Fibroblast of villous mesenchyme (primary cell): ENCODE measurements around the gene PDZD2. TPM values are rescaled to one million over a fixed set of nuclear protein-coding genes. Genes with fewer than 3 reads are reported as not detected.

Source experiments
- DNase-seq: peaks from one replicate; pipeline ENCODE4 v3.0.0-alpha.2; 2010; ENCODE audit warnings: low read depth
- H3K4me3 ChIP-seq: 2 replicates; pipeline ENCODE4 v1.5.1; 2011; ENCODE audit warnings: low read depth, mild to moderate bottlenecking, low read length
- total RNA-seq: library from RNA; depleted of rRNA; stranded (reverse); fragments of >200 nt; gene quantifications from 2 replicates; pipeline ENCODE4 v1.2.3, GENCODE V29; 2012
- TF ChIP-seq, protein P1 (sequence below): IDR thresholded peaks from 2 replicates; pipeline ENCODE4 v1.5.1; 2012; ENCODE audit warnings: low read depth, mild to moderate bottlenecking, low read length; ENCODE audit not compliant: insufficient read depth

The PDZD2 gene
- total RNA-seq, 1 donor: 2.6 TPM

DNA sequence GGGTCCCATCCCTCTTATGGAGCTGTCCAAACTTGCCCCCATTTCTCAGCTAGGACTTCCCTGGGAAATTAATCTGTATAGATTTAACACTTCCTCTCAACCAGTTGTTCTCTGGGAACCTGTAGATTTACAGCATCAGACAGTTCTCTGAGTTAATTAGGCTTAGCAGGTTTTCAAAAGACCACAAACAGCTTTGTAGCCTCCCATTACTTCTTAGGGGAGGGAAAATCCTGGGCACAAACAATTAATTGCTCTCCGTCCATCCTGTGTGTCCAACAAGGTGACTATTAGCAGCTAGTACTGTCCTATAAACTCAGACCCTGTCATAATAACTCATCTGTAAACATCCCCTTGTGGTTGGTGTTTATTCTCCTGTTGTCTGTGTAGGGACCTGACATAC lies 337.2 kb downstream of the PDZD2 start:
- TF ChIP-seq, protein P1, sequence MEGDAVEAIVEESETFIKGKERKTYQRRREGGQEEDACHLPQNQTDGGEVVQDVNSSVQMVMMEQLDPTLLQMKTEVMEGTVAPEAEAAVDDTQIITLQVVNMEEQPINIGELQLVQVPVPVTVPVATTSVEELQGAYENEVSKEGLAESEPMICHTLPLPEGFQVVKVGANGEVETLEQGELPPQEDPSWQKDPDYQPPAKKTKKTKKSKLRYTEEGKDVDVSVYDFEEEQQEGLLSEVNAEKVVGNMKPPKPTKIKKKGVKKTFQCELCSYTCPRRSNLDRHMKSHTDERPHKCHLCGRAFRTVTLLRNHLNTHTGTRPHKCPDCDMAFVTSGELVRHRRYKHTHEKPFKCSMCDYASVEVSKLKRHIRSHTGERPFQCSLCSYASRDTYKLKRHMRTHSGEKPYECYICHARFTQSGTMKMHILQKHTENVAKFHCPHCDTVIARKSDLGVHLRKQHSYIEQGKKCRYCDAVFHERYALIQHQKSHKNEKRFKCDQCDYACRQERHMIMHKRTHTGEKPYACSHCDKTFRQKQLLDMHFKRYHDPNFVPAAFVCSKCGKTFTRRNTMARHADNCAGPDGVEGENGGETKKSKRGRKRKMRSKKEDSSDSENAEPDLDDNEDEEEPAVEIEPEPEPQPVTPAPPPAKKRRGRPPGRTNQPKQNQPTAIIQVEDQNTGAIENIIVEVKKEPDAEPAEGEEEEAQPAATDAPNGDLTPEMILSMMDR: no peak
- DNase-seq: no peak
- no peak overlapping the region for H3K4me3 ChIP-seq

DNA sequence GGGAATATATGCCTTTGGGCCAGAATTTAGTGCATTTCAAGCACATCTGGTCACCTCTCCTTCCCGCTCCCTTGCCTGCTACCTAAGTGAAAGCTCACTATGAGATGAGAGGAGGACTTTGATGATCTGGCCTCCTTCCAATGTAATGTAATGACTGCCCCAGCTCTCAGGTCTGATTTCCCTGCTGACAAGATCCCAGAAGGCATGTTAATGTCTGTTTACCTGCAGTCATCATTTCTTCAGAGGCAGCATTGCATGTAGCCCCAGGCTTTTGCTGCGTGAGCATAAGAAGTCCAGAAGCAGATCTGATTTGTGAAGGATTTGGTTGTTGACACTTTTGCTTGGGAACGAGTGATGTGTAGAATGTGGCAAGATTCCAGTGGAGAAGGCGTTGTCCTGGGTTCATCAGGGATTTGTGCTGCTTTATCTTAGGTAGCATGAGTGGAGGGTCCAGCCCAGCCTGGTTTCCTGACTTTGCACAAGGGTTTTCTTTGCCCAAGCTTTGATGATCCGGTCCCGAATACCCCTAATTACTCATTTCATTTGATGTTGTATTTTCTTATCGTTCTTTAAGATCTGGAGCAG lies 342.5 kb downstream of the PDZD2 start:
- no peak overlapping the region for H3K4me3 ChIP-seq
- DNase-seq: no peak
- TF ChIP-seq, protein P1: no peak

DNA sequence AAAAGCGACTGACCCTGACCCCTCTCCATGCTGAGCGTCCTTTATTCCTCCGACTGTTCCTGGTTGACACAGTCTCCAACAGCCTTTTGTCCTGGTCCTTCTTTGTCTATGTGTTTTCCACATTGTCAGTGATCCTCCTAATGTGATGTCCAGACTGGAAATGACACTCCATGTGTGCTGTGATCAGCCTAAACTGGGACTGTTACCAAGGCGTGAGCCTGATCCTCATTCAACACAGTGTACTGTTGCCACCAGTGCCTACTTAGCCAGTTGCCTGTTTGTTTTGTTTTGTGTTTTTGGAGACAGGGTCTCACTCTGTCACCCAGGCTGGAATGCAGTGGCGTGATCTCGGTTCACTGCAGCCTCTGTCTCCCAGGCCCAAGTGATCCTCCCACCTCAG lies 343.1 kb downstream of the PDZD2 start:
- no peak for DNase-seq
- no peak overlapping the region for H3K4me3 ChIP-seq
- TF ChIP-seq, protein P1: no peak

DNA sequence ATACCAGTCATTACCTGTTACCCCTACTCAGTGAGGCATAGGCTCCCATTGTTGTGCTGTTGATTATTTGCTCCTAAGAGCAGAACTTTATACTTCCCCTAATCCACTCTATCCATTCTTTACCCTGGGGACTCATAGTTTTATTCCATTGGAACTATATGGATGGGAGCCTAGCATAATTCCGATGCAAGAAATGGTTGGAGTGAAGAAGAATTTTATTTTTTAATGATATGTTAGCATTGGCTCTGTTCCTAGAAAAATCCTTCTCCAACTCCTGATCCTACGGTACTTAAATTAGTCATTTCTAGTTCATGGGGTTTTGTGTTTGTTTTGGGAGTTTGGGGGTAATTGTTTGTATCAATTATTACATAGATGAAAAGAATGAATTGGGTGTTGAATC lies 343.7 kb downstream of the PDZD2 start:
- no peak for DNase-seq
- H3K4me3 ChIP-seq: no peak overlapping the region
- TF ChIP-seq, protein P1: no peak

DNA sequence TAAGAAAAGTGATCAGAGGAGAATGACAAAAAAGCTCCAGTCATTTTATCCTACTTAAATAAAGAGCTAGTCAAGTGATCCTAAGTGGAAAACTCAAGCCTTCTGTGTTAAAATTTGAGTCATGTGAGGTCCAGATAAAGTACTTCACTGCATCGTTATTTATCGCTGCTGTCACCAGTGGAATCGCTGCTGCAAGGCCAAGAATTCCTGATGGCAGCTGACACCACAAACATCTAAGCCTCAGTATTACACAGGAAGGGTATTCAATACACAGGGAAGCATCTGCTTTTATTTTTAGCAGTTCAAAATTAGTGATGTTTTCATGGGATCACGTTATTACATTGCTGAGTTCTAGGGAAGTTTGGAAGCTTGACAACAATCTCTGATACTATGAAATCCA lies 344.9 kb downstream of the PDZD2 start:
- peak; percentile 72 for DNase-seq
- TF ChIP-seq, protein P1: no peak
- no peak overlapping the region for H3K4me3 ChIP-seq

DNA sequence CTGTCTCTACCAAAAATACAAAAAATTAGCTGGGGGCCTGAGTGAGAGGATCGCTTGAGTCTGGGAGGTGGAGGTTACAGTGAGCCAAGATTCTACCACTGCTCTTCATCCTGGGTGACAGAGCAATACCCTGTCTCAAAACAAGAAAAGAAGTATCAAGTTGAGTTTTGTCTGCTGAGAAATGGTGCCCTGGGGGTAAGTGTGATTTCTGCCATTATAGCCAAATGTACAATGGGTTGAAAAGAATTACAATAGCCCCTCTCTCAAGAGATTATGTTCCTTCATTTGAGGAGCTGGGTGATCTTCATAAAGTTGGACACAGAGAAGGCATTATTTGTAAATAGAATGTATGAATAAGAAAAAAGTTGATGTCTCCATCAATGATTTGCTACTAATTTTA lies 345.8 kb downstream of the PDZD2 start:
- TF ChIP-seq, protein P1: no peak
- no peak overlapping the region for H3K4me3 ChIP-seq

DNA sequence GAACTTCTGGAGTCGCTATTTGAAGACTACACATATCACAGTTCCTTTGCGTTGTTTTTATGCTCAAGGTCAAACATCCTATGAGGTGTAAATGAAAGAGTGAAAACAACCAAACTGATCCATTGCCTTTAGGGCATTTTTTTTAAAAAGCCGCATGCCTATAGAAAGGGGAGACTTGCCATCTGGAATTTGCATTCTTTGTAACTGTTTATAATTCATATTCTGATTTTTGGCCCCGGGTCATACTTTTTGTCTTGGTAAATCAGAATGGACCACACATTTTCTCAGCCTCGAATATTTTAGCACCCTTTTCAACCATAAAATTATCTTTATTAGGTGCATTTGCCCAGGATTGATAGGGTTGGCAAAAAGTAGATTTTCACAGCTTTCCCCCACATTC lies 347.2 kb downstream of the PDZD2 start:
- no peak for DNase-seq
- TF ChIP-seq, protein P1: no peak
- no peak overlapping the region for H3K4me3 ChIP-seq

More for the DNA sequence above, 345.8 kb downstream of the PDZD2 start:
- no peak for DNase-seq
